MM.1S (cell line): ENCODE data around the gene CMTM4.

Experiments used
- DNase-seq: peaks from one replicate; pipeline ENCODE4 v3.0.0-alpha.2; 2015
- H2AFZ ChIP-seq: fragments of 300-600 bp; sonication (generic); 2 replicates; pipeline ENCODE4 v1.6.0; 2016; ENCODE audit warnings: antibody characterized with exemption, low read length
- H3F3A ChIP-seq: fragments of 300-600 bp; sonication (generic); 2 replicates; pipeline ENCODE4 v1.6.1; 2016; ENCODE audit warnings: mild to moderate bottlenecking, antibody characterized with exemption, low read length, moderate library complexity, mixed read lengths; ENCODE audit not compliant: insufficient read depth
- H3K27ac ChIP-seq: fragments of 300-600 bp; sonication (generic); 2 replicates; pipeline ENCODE4 v1.5.1; 2016; ENCODE audit warnings: mild to moderate bottlenecking, low read length
- H3K27me3 ChIP-seq: fragments of 300-600 bp; sonication (generic); replicated peaks from 2 replicates; pipeline ENCODE4 v1.6.0; 2016; ENCODE audit warnings: low read length; ENCODE audit not compliant: insufficient read depth
- H3K36me3 ChIP-seq: fragments of 300-600 bp; sonication (generic); replicated peaks from 2 replicates; pipeline ENCODE4 v1.6.1; 2016; ENCODE audit warnings: mild to moderate bottlenecking, low read length, mixed read lengths; ENCODE audit not compliant: insufficient read depth
- H3K4me1 ChIP-seq: fragments of 300-600 bp; sonication (generic); 2 replicates; pipeline ENCODE4 v1.6.1; 2016; ENCODE audit warnings: low read length, mixed read lengths
- H3K4me2 ChIP-seq: fragments of 300-600 bp; sonication (generic); 2 replicates; pipeline ENCODE4 v1.6.0; 2016; ENCODE audit warnings: low read depth, low read length
- H3K4me3 ChIP-seq: fragments of 300-600 bp; sonication (generic); 2 replicates; pipeline ENCODE4 v1.5.1; 2016; ENCODE audit warnings: low read length, mixed read lengths
- H3K79me2 ChIP-seq: fragments of 300-600 bp; sonication (generic); 2 replicates; pipeline ENCODE4 v1.6.1; 2016; ENCODE audit warnings: mixed run types, low read length, mixed read lengths
- H3K9ac ChIP-seq: fragments of 300-600 bp; sonication (generic); 2 replicates; pipeline ENCODE4 v1.6.1; 2016; ENCODE audit warnings: low read length, mixed read lengths
- H3K9me2 ChIP-seq: fragments of 300-600 bp; sonication (generic); replicated peaks from 2 replicates; pipeline ENCODE4 v1.6.1; 2016; ENCODE audit warnings: mild to moderate bottlenecking, low read length, mixed read lengths; ENCODE audit not compliant: insufficient read depth
- H3K9me3 ChIP-seq: fragments of 300-600 bp; sonication (generic); replicated peaks from 2 replicates; pipeline ENCODE4 v1.6.1; 2016; ENCODE audit warnings: mild to moderate bottlenecking, low read length, mixed read lengths; ENCODE audit not compliant: insufficient read depth
- H4K20me1 ChIP-seq: fragments of 300-600 bp; sonication (generic); 2 replicates; pipeline ENCODE4 v1.6.1; 2016; ENCODE audit warnings: mild to moderate bottlenecking, low read length, moderate library complexity, mixed read lengths; ENCODE audit not compliant: insufficient read depth
- CTCF ChIP-seq: fragments of 300-600 bp; sonication (generic); IDR thresholded peaks from 2 replicates; pipeline ENCODE4 v1.5.1; 2016; ENCODE audit warnings: antibody characterized with exemption, low read length, mixed read lengths
- EZH2 ChIP-seq: fragments of 300-600 bp; sonication (generic); optimal IDR thresholded peaks from 2 replicates; pipeline ENCODE3; 2017; ENCODE audit warnings: low read depth, mild to moderate bottlenecking, antibody characterized with exemption, low read length, mixed read lengths
- EZH2phosphoT487 ChIP-seq: fragments of 300-600 bp; sonication (generic); IDR thresholded peaks from 2 replicates; pipeline ENCODE4 v1.6.1; 2018; ENCODE audit warnings: antibody characterized with exemption, low read length

The CMTM4 gene

GRCh38 chr16:66696669-66697630, at the start of gene CMTM4:
Gene CMTM4 (minus strand): TSS chr16:66696743. CDS start chr16:66696525, 218 bp downstream.
- H2AFZ ChIP-seq: peak within 1 kb of the TSS; percentile 97
- H3K27ac ChIP-seq: no peak within 1 kb of the TSS
- H3F3A ChIP-seq: no peaks in the 10 kb centered on the region
- TF ChIP-seq CTCF (peak; percentile 30), EZH2phosphoT487 (no peak)
- no peaks in the 10 kb centered on the region for H3K9me3 ChIP-seq
- H3K4me2 ChIP-seq: peak within 1 kb of the TSS; percentile 89
- peaks cover 37% of the 10 kb centered on the region for H3K79me2 ChIP-seq
- H3K9me2 ChIP-seq: no peaks in the 10 kb centered on the region
- H3K4me1 ChIP-seq: peaks cover 12% of the 10 kb centered on the region
- peak within 1 kb of the TSS; percentile 87 for H3K4me3 ChIP-seq
- H4K20me1 ChIP-seq: no peaks in the 10 kb centered on the region
- no peaks in the 10 kb centered on the region for H3K27me3 ChIP-seq
- H3K9ac ChIP-seq: peak within 1 kb of the TSS; percentile 75
- no peaks in the 10 kb centered on the region for H3K36me3 ChIP-seq
- peak; percentile 84 for DNase-seq

- no peaks in the 10 kb centered on the region for H3K27me3 ChIP-seq
- no peak overlapping the region for H3K4me3 ChIP-seq
- H3K79me2 ChIP-seq: peaks cover 78% of the 10 kb centered on the region
- H4K20me1 ChIP-seq: no peaks in the 10 kb centered on the region
- peaks cover 12% of the 10 kb centered on the region for H3K36me3 ChIP-seq
- no peak overlapping the region for H3K9ac ChIP-seq
- no peak for DNase-seq
- peak overlapping the region; percentile 20; the same call in 1 of the 2 replicates for H3K4me2 ChIP-seq
- H3F3A ChIP-seq: peaks cover 19% of the 10 kb centered on the region; the same call in 1 of the 2 replicates
- H3K9me3 ChIP-seq: no peaks in the 10 kb centered on the region
- peaks cover 45% of the 10 kb centered on the region for H3K4me1 ChIP-seq
- no peaks in the 10 kb centered on the region for H3K9me2 ChIP-seq
- no peak overlapping the region for H2AFZ ChIP-seq
- no peak for TF ChIP-seq EZH2phosphoT487
- no peak for TF ChIP-seq EZH2
- no peak for TF ChIP-seq CTCF
- H3K27ac ChIP-seq: peak overlapping the region; percentile 33; the same call in 1 of the 2 replicates
These were observed 49.5 kb upstream of the CMTM4 start for GRCh38 chr16:66746048-66746447.

GRCh38 chr16:66741950-66742808, 45.6 kb upstream of the CMTM4 start:
- Histone ChIP-seq H3K79me2 (peaks cover 69% of the 10 kb centered on the region), H3K9ac (no peak overlapping the region), H3K9me2 (no peaks in the 10 kb centered on the region), H3K36me3 (peaks cover 12% of the 10 kb centered on the region), H3K4me3 (no peak overlapping the region), H3K27ac (no peak overlapping the region), H3K4me2 (no peak overlapping the region), H3K27me3 (no peaks in the 10 kb centered on the region), H3K9me3 (no peaks in the 10 kb centered on the region), H3K4me1 (peaks cover 13% of the 10 kb centered on the region), H2AFZ (no peak overlapping the region), H4K20me1 (peaks cover 5% of the 10 kb centered on the region; the same call in 1 of the 2 replicates), H3F3A (peaks cover 12% of the 10 kb centered on the region; the same call in 1 of the 2 replicates)
- no peak for DNase-seq
- TF ChIP-seq EZH2phosphoT487 (no peak), EZH2 (no peak), CTCF (no peak)
